HG03280 (cell line): ENCODE measurements around the gene AVPI1.

Experiments used
- ATAC-seq: cut with Tn5 transposase; IDR thresholded peaks from one replicate; pipeline ENCODE4 v1.9.1; 2021; ENCODE audit warnings: mild to moderate bottlenecking, moderate library complexity; ENCODE audit not compliant: unreplicated experiment

The AVPI1 gene

GRCh38 chr10:97686962-97687784 is at the start of gene AVPI1:
Gene AVPI1, minus strand, starts transcription at chr10:97687241. Its CDS starts 7,336 bp downstream, at chr10:97679905.
- ATAC-seq = peak; percentile 89

- peak; percentile 2 for ATAC-seq
Observed at GRCh38 chr10:97736403-97736901, 49.4 kb upstream of the AVPI1 start.

- no peak for ATAC-seq
Observed at GRCh38 chr10:97734021-97734420, 47.0 kb upstream of the AVPI1 start.

- no peak for ATAC-seq
Observed at GRCh38 chr10:97733256-97733655, 46.2 kb upstream of the AVPI1 start.

- no peak for ATAC-seq
Observed at GRCh38 chr10:97732052-97732359, 45.0 kb upstream of the AVPI1 start.

- ATAC-seq = no peak
Observed at GRCh38 chr10:97731346-97732051, 44.5 kb upstream of the AVPI1 start.

GRCh38 chr10:97729014-97729413 is 42.0 kb upstream of the AVPI1 start:
- ATAC-seq = no peak

- no peak for ATAC-seq
Observed at GRCh38 chr10:97726636-97727178, 39.7 kb upstream of the AVPI1 start.

GRCh38 chr10:97724341-97724941 is 37.4 kb upstream of the AVPI1 start:
- ATAC-seq = no peak

GRCh38 chr10:97723001-97723400 is 36.0 kb upstream of the AVPI1 start:
- ATAC-seq = no peak

- ATAC-seq = no peak
Observed at GRCh38 chr10:97721871-97722780, 35.1 kb upstream of the AVPI1 start.

GRCh38 chr10:97719602-97720001 is 32.6 kb upstream of the AVPI1 start:
- ATAC-seq = no peak

GRCh38 chr10:97718659-97719142 is 31.7 kb upstream of the AVPI1 start:
- no peak for ATAC-seq

- no peak for ATAC-seq
Observed at GRCh38 chr10:97718178-97718577, 31.1 kb upstream of the AVPI1 start.

GRCh38 chr10:97717627-97718026 is 30.6 kb upstream of the AVPI1 start:
- no peak for ATAC-seq

- no peak for ATAC-seq
Observed at GRCh38 chr10:97715259-97715874, 28.3 kb upstream of the AVPI1 start.

GRCh38 chr10:97714401-97715258 is 27.6 kb upstream of the AVPI1 start:
- peak; percentile 41 for ATAC-seq

GRCh38 chr10:97713826-97714400 is 26.9 kb upstream of the AVPI1 start:
- ATAC-seq = peak; percentile 71
